ENCODE measurements around the gene PLAC1. TPM values are rescaled to one million over a fixed set of nuclear protein-coding genes. Genes with fewer than 3 reads are reported as not detected.

The PLAC1 gene, protein sequence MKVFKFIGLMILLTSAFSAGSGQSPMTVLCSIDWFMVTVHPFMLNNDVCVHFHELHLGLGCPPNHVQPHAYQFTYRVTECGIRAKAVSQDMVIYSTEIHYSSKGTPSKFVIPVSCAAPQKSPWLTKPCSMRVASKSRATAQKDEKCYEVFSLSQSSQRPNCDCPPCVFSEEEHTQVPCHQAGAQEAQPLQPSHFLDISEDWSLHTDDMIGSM
- total RNA-seq = not detected

- Mint-ChIP-seq H3K4me3 (no peak within 1 kb of the TSS), H3K9me3 (no peaks in the 10 kb centered on the region), H3K27ac (no peak within 1 kb of the TSS), H3K36me3 (ENCODE audit: low read depth) (no peaks in the 10 kb centered on the region), H3K27me3 (ENCODE audit: low read depth) (peaks cover 29% of the 10 kb centered on the region), H3K4me1 (ENCODE audit: low read depth) (peaks cover 13% of the 10 kb centered on the region)
- CTCF ChIA-PET = interaction anchor here (0.6 to 1.1 kb wide), 2 partner anchors 26 to 170 kb away, joined by 3 to 8 read pairs; no protein-coding TSS in a partner anchor
- intact Hi-C loops (cut with micrococcal nuclease) = no loop called here
- DNase-seq = no peak
Observed at GRCh38 chrX:134658002-134658759, at the start of gene PLAC1. PLAC1 (minus strand) TSS chrX:134658471; CDS start chrX:134566682, 91,789 bp downstream.

GRCh38 chrX:134706138-134706537 lies 47.9 kb upstream of the PLAC1 start:
- CTCF ChIA-PET = no interaction called here
- Mint-ChIP-seq H3K4me3 (no peak overlapping the region), H3K27me3 (ENCODE audit: low read depth) (no peaks in the 10 kb centered on the region), H3K36me3 (ENCODE audit: low read depth) (no peaks in the 10 kb centered on the region), H3K27ac (no peak overlapping the region), H3K9me3 (no peaks in the 10 kb centered on the region), H3K4me1 (ENCODE audit: low read depth) (no peaks in the 10 kb centered on the region)
- intact Hi-C loops (cut with micrococcal nuclease) = no loop called here
- DNase-seq = no peak

DNA sequence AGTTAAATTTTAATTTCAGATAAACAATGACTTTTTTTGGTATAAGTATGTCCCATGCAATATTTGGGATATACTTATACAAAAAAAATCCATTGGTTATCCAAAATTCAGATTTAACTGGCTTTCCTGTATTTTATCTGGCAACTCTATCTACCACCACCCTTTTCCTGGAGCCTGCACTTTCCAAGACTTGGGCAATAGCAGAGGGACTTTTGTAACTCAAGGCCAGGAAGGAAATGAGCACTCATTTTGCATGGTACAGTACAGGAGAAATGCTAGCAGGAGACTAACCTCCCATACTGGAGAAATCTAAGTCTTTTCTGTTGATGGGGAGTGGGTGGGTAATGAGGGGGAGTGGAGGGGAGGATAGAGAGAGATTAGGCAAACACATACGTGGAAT lies 37.7 kb upstream of the PLAC1 start:
- peaks cover 6% of the 10 kb centered on the region for H3K27me3 Mint-ChIP-seq (ENCODE audit: low read depth)
- CTCF ChIA-PET = no interaction called here
- no peaks in the 10 kb centered on the region for H3K4me1 Mint-ChIP-seq (ENCODE audit: low read depth)
- intact Hi-C loops (cut with micrococcal nuclease) = no loop called here
- H3K4me3 Mint-ChIP-seq = no peak overlapping the region
- no peak overlapping the region for H3K27ac Mint-ChIP-seq
- H3K9me3 Mint-ChIP-seq = no peaks in the 10 kb centered on the region
- DNase-seq = no peak
- no peaks in the 10 kb centered on the region for H3K36me3 Mint-ChIP-seq (ENCODE audit: low read depth)

DNA sequence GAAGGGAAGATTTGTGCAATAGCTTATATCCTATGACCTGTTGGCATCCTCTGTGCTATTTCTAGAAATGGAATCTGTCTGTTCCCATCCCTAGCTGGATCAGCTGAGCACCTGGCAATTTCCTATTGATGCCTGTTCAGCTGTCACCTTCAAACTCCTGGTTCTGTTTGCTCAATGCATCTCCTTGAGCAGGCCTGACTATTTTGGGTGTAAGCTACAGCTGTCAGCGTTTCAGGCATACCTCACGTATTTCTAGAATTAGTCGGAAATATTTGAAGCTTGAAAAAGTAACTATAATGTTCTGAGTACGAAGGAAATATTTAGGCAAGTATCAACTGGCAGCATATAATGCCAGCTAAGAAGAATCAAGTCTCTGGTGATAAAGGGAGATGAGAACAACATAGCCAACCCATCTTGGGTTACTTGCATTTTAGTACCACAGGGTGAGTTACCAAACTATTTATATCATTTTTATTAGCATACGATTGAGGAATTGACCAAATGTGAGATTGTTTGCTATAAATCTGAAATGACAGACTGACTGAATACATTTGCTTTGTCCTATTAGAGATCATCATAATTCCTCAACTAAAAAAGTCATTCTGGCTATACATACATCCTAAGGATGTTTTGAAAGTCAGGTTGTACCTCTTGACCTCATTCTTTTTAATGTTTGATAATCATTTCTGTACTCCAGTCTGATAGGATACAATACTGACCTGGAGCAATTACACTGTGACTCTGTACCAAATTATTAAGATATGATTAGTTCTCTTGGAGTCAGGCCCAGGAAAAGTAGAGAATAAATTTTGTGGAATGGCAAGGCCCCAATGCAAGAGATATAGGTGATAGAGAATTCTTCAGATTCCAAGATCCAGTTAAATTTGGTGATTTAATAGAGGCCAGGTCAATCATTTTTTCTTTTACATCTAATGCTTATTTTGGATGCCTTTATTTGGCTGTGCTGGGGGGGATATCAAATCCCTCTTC lies 36.4 kb upstream of the PLAC1 start:
- Mint-ChIP-seq H3K4me1 (ENCODE audit: low read depth) (no peaks in the 10 kb centered on the region), H3K27me3 (ENCODE audit: low read depth) (peaks cover 2% of the 10 kb centered on the region), H3K27ac (no peak overlapping the region), H3K4me3 (no peak overlapping the region), H3K36me3 (ENCODE audit: low read depth) (no peaks in the 10 kb centered on the region), H3K9me3 (no peaks in the 10 kb centered on the region)
- CTCF ChIA-PET = no interaction called here
- no peak for DNase-seq
- intact Hi-C loops (cut with micrococcal nuclease) = no loop called here

- no peak for DNase-seq
- H3K27ac Mint-ChIP-seq = no peak overlapping the region
Observed at GRCh38 chrX:134693644-134694043, 35.4 kb upstream of the PLAC1 start.

GRCh38 chrX:134692990-134693389 lies 34.7 kb upstream of the PLAC1 start:
- intact Hi-C loops (cut with micrococcal nuclease) = no loop called here
- Mint-ChIP-seq H3K9me3 (no peaks in the 10 kb centered on the region), H3K27ac (no peak overlapping the region), H3K36me3 (ENCODE audit: low read depth) (no peaks in the 10 kb centered on the region), H3K4me3 (no peak overlapping the region), H3K4me1 (ENCODE audit: low read depth) (no peaks in the 10 kb centered on the region), H3K27me3 (ENCODE audit: low read depth) (peaks cover 2% of the 10 kb centered on the region)
- no peak for DNase-seq
- CTCF ChIA-PET = no interaction called here

More at GRCh38 chrX:134693644-134694043, 35.4 kb upstream of the PLAC1 start:
- CTCF ChIA-PET = no interaction called here
- no peaks in the 10 kb centered on the region for H3K4me1 Mint-ChIP-seq (ENCODE audit: low read depth)
- no peak overlapping the region for H3K4me3 Mint-ChIP-seq
- no peaks in the 10 kb centered on the region for H3K9me3 Mint-ChIP-seq
- H3K36me3 Mint-ChIP-seq (ENCODE audit: low read depth) = no peaks in the 10 kb centered on the region
- peaks cover 2% of the 10 kb centered on the region for H3K27me3 Mint-ChIP-seq (ENCODE audit: low read depth)
- intact Hi-C loops (cut with micrococcal nuclease) = no loop called here

GRCh38 chrX:134692233-134692632 lies 34.0 kb upstream of the PLAC1 start:
- Mint-ChIP-seq H3K36me3 (ENCODE audit: low read depth) (no peaks in the 10 kb centered on the region), H3K27me3 (ENCODE audit: low read depth) (peaks cover 2% of the 10 kb centered on the region), H3K9me3 (no peaks in the 10 kb centered on the region), H3K4me1 (ENCODE audit: low read depth) (no peaks in the 10 kb centered on the region), H3K4me3 (no peak overlapping the region), H3K27ac (no peak overlapping the region)
- intact Hi-C loops (cut with micrococcal nuclease) = no loop called here
- no peak for DNase-seq
- CTCF ChIA-PET = no interaction called here

DNA sequence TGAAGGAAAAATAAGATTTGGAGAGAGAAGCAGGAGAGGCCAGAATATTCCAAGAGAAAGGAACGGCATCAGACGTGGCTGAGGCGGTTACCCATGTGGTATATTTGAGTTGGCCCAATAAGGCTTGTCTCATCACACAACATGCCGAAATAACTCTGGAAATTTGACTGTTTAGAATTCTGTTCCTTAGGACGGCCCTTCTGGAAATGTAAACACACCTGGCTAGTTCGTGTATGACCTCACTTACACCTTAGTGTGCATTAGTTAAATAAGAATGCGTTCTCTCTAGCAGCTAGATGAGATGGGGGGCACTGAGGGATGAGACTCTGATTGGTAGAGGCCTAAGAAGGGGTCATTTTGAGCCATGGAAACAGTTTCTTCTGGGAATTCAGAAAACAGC lies 33.2 kb upstream of the PLAC1 start:
- H3K27ac Mint-ChIP-seq = no peak overlapping the region
- H3K27me3 Mint-ChIP-seq (ENCODE audit: low read depth) = peaks cover 2% of the 10 kb centered on the region
- no peak overlapping the region for H3K4me3 Mint-ChIP-seq
- CTCF ChIA-PET = no interaction called here
- no peaks in the 10 kb centered on the region for H3K36me3 Mint-ChIP-seq (ENCODE audit: low read depth)
- no peak for DNase-seq
- H3K9me3 Mint-ChIP-seq = no peaks in the 10 kb centered on the region
- intact Hi-C loops (cut with micrococcal nuclease) = no loop called here
- H3K4me1 Mint-ChIP-seq (ENCODE audit: low read depth) = no peaks in the 10 kb centered on the region

GRCh38 chrX:134688839-134689238 lies 30.6 kb upstream of the PLAC1 start:
- Mint-ChIP-seq H3K9me3 (no peaks in the 10 kb centered on the region), H3K27ac (no peak overlapping the region), H3K27me3 (ENCODE audit: low read depth) (peaks cover 2% of the 10 kb centered on the region), H3K4me1 (ENCODE audit: low read depth) (no peaks in the 10 kb centered on the region), H3K36me3 (ENCODE audit: low read depth) (no peaks in the 10 kb centered on the region), H3K4me3 (no peak overlapping the region)
- no peak for DNase-seq
- CTCF ChIA-PET = no interaction called here
- intact Hi-C loops (cut with micrococcal nuclease) = no loop called here

- CTCF ChIA-PET = no interaction called here
- H3K27me3 Mint-ChIP-seq (ENCODE audit: low read depth) = peaks cover 2% of the 10 kb centered on the region
Observed at GRCh38 chrX:134688031-134688823, 30.0 kb upstream of the PLAC1 start.

GRCh38 chrX:134685668-134686067 lies 27.4 kb upstream of the PLAC1 start:
- intact Hi-C loops (cut with micrococcal nuclease) = no loop called here
- Mint-ChIP-seq H3K4me3 (no peak overlapping the region), H3K27me3 (ENCODE audit: low read depth) (peaks cover 2% of the 10 kb centered on the region), H3K4me1 (ENCODE audit: low read depth) (no peaks in the 10 kb centered on the region), H3K27ac (no peak overlapping the region), H3K9me3 (no peaks in the 10 kb centered on the region), H3K36me3 (ENCODE audit: low read depth) (no peaks in the 10 kb centered on the region)
- DNase-seq = no peak
- CTCF ChIA-PET = no interaction called here

More at GRCh38 chrX:134688031-134688823, 30.0 kb upstream of the PLAC1 start:
- Mint-ChIP-seq H3K36me3 (ENCODE audit: low read depth) (no peaks in the 10 kb centered on the region), H3K9me3 (no peaks in the 10 kb centered on the region), H3K4me1 (ENCODE audit: low read depth) (no peaks in the 10 kb centered on the region), H3K4me3 (no peak overlapping the region), H3K27ac (no peak overlapping the region)
- intact Hi-C loops (cut with micrococcal nuclease) = no loop called here
- no peak for DNase-seq

GRCh38 chrX:134684956-134685355 lies 26.7 kb upstream of the PLAC1 start:
- Mint-ChIP-seq H3K4me3 (no peak overlapping the region), H3K36me3 (ENCODE audit: low read depth) (no peaks in the 10 kb centered on the region), H3K4me1 (ENCODE audit: low read depth) (no peaks in the 10 kb centered on the region), H3K9me3 (no peaks in the 10 kb centered on the region), H3K27me3 (ENCODE audit: low read depth) (peaks cover 2% of the 10 kb centered on the region), H3K27ac (no peak overlapping the region)
- DNase-seq = no peak
- CTCF ChIA-PET = interaction anchor here (0.7 kb wide), 1 partner anchor 26 kb away, joined by 8 read pairs; no protein-coding TSS in a partner anchor
- intact Hi-C loops (cut with micrococcal nuclease) = no loop called here

All from activated naive CD4-positive, alpha-beta T cell treated with anti-CD3 and anti-CD28 coated beads for 36 hours (primary cell).